T-helper 2 cell (primary cell): ENCODE results near the gene RAD51B.

Experiments
- DNase-seq, 5 experiments: peaks; one replicate each; pipeline versions ENCODE4 v3.0.0 to v3.0.0-alpha.2; 2012 to 2022

RAD51B gene

DNA sequence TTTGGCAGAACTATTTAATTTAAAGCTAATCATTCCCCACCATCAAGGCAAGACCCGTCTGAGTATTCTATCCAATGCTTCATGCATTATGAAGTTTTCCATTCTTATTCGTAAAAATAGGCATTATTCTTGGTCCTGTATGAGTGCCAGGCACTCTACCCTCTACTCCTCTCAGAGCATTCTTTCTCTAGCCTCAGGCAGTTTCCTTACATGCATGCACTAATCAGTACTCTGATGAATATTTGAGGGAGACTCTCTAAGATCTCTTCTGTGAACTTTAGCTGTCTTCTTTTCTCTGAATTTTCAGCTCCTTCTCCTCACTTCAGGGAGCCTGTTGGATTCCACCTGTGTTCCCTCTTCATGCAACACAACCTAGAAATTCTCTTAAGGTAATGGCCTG lies 334.7 kb downstream of the RAD51B start:
- no peak for DNase-seq

- no peak for DNase-seq
Measured at GRCh38 chr14:68157971-68158371, 338.4 kb downstream of the RAD51B start.

DNA sequence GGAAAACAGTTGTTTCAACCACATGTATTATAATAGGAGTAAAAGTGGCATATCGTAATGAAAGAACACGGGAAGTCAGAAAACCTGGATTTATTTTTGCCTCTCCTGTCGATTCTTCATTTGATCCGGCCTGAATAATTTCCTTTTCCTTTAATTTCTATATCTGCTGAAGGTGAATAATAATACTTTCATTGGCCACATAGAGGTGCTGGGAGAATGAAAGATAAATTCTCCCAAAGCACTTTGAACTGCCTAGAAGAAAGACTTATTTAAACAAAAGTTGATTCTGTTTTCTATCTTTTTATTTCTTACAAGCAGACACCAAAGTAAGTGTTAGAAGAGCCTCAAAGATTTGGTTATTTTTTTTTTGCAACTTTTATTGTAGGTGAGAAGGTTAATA lies 339.1 kb downstream of the RAD51B start:
- DNase-seq = no peak

GRCh38 chr14:68159701-68160633 lies 340.4 kb downstream of the RAD51B start:
- no peak for DNase-seq

DNA sequence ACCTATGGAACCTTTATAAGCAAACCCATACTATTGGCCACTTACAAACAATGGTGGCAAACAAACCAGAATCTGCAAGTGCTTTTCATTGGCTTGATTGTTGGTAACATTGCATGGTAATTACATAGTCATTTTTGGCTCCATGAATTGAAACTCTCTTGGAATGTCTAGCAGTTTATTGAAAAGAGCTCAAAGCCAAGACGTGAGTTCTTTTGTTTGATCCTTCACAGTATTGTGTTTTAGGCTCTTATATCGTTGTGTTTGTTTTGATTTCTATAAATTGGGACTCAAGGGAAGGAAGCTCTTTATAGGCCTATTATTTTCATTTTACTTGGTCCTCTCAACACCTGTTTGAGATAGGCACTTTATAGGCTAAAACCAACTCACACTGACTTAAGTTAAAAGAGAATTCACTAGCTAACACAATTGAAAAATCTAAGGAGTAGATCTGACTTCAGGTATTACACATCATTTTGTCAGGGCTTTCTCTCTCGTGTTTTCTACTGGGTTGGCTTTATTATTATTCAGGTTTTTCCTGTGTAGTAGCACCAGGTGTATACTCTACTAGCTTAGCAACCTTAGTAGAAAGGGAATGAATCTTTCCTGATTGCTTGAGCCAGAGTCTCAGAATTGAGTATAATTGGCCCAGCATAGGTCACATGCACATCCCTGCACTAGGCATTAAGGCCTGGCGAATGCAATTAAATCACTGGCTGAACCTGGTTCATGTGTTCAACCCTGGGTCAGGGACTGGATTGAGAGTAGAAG lies 341.4 kb downstream of the RAD51B start:
- DNase-seq = no peak

DNA sequence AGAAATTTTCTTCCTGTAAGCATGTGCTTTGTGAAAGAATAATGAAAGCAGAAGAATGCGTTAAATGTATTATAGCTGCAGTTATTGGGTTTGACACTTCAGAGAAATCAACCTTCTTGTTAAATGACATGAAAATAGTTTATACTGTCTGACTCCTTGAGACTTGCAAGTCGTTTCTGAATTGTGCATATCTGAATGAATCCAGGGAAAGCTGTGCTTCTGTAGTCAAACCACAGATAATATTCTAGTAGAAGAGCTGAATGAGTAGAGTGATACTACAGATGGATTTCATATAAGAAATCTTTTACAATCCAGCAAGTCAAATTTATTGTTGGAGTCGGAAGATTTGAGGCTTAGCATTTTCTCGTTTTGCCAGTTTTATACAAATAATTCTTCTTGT lies 343.3 kb downstream of the RAD51B start:
- no peak for DNase-seq

DNA sequence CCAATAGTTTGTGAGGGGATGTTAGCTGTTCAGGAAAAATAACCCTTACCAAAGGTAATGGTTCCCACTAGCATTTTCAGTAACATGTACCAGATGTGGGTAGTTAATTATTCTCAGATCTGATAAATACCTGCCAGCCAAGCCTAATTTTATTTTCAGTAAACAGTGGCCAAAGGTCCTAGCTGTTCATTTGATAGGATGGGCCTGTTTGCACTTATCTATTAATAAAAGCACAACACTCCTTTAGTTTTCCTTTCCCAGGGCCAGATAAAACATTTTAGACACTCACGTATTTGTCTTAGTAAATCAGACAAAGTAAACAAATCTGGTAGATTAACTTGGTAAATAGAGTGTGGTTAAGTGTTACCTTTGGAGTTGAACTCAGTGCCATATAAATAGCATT lies 345.1 kb downstream of the RAD51B start:
- no peak for DNase-seq

DNA sequence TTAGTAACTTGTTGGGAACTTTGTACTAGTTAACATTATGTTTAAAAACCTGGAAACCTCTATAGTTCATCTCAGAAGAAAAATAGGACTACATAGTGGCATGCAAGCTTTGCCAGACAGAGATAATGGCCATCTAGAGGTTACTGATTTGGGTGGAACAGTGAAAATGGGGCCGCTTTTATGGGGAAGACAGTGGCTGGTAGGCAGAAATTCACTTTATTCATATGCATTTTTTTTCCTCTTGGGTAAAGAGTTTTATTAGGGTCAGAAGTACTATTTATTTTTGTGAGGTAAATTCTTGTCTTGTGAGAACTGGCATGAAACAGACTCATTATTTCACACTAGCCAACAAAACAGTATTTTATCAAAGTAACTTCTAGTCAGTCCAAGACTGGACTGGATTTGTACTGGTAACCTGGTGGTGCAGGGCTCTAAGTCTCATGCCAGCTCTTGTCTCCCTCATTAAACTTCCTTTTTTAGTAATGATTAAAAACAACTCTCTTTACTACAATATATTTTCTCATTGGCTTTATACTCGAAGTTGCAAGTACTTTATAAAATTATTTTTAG lies 345.8 kb downstream of the RAD51B start:
- no peak for DNase-seq

DNA sequence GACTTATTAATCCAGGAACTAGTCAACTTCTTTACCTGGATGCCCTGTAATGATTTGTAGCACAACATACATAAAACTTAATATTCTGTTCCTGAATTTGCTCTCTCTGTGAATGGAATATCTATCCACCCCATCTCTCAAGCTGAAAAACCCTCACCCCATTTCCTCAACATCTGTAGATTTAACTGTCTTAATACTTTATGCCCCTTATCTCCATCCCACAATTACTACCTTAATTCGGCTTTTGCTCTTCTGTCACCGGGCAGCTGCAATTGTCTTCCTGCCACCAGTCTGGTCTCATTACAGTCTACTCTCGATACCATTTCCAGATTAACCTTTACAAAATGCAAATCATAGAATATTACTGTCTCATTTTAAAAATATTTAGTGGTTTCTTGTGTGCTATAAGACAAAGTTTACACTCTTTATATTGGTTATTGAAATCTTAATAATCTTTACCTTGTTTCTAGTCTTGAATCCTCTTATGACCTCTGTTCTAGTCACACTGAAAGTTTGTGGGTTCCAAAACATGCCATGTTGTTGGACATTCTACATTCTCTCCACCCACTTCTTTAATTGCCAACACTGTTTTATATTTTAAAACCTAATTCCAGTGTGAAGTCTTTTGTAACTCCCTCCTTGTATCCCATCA lies 347.3 kb downstream of the RAD51B start:
- DNase-seq = peak in 1 of 5 experiments; percentile 23

DNA sequence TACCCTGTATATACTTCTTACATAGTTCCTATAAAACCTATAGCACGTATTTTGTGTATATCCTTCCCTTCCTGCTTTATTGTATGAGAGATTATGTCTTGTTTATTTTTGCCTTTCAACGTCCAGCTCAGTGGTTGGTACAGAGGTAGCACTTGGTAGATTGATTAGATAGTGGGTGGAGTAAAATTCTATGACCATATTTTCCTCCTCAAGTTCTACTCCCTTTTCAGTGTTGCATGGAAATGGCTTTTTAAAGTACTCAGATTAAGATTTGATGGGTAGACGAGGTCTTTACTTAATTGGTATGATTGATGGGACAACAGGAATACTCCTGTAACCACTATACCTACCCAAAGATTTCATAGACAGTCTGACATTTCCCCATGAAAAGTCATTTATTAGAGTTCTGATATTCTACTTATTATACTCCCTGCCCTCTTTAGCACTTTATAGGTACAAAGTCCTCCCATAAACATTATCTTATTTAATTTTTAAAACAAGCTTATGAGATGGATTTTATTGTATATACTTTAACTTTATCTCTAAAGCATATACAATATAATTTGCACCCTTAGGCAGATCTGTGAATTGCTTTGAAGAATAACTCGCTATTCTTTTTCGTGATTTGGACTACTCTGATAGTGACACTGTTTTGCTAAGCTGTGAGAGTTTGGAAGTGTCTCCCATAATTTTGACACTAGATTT lies 348.0 kb downstream of the RAD51B start:
- no peak for DNase-seq

- DNase-seq = no peak
Measured at GRCh38 chr14:68168460-68169109, 349.0 kb downstream of the RAD51B start.

DNA sequence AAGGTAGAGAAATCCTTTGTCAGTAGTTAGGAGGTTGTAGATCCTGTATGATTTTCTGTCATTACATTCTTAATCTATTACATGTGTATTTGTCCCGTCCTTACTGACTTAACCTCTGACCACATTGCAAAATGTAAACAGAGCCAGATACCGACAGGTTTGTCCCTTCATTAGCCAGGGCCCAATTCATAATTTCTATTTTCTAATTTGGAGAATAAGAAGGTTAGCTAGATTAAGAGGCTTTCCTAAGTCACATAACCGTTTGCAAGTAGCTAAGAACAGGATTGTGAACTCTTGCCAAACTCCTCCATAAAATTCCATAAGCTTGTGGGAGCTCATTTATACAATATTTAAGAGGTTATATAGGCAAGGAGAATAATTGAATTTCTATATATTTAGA lies 352.6 kb downstream of the RAD51B start:
- DNase-seq = no peak

DNA sequence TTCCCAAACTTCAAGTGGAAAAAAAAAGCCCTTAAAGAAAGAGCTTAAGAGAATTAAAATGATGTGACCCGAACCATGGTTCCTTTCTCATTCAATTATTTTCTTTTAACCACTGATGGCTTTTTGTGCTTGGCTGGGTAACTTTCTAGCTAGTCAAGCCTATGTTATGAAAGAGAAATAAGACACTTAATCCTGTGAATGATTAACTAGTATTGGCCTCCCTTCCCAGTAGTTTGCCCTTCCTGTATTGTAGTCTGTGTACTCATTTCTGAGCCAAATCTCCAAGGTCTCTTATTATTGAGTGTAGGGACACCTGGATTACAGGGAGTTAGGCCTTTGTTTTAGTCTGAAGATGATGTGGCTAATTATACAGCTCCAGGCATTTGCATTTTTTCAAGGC lies 353.0 kb downstream of the RAD51B start:
- DNase-seq = no peak

DNA sequence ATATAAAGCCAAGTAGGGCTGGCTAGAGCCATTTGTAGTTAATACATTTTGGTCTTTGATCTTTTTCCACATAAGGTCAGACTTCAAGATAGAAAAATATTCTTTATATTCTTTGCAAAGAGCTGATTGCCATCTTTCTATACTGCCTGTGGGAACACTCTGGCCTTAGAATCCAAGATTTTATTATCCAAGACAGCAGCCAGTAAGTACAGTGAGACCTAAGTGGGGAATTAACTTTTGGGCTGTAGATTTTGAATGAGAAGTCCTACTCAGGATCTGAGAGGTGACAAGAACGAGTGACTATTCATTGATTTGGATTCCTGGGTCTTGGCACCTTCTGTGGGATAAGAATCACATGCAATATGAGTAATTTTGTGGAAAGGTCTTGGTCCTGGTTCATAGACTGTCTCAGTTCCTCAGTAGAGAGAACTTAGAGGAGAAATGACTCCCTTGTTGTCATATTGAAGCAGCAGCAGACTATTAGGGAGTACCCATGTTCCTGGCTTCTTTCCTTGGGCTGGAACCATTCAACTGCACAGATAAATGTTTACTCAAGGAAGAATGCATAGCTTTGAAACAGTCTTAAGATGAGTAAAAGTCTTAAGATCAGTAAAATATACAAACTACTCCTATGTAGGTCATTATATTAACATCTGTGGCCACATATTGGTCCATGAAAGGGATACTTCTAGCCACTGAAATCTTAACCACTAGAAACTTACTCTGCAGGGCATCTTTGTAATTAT lies 353.8 kb downstream of the RAD51B start:
- no peak for DNase-seq

DNA sequence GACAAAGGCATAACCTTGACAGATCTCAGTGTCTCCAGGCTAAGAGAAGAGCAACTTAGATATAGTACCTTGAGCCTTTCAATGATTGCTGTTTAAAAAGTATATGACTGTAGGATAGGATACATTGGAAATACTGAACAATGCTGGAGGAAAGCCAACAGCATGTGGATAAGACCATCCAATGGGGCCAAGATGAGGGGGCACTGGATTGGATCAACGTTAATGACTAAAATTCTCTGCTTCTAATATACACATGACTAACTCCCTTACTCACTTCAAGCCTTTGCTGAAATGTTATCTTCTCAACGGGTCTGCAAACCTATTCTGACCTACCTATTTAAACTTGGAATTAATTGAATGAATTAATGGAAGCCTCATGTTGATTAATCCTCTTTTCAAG lies 354.9 kb downstream of the RAD51B start:
- DNase-seq = no peak

DNA sequence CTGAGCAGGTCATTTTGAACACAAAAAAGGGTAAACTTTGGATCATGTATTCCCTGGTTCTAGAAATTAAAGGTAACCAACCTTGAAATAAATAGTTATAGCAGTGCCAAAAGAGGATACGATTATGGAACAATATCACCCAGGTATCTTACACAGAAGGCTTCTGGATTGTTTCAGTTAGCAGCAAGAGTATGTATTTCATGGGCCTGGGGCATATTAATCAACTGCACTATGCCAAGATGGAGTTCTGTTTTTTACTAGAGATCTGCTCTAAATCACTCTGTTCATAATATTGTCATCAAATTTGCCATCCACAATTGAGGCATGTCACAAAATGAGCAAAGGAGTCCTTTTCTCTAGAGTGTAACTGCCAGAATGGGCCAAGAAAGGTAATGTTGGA lies 357.1 kb downstream of the RAD51B start:
- no peak for DNase-seq

DNA sequence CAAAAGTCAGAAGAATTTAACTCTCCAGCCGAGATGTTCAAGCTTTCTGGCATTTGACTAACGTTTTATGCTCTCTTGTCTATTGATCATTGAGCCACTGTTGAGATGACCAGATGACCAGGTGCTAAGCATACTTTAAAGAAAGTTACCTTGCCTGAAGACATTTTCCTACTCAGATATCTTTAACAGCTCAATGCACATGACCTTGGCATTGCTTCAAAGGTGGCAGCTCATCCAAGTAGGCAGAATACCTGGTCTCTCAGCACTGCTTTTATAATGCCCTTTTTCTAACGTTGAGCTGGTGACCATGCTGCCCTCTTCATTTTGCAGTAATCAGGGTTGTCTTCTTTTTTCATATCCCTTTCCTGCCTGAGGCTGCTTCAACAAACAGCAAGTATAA lies 358.1 kb downstream of the RAD51B start:
- peak in 1 of 5 experiments; percentile 39 for DNase-seq

GRCh38 chr14:68178282-68178681 lies 358.7 kb downstream of the RAD51B start:
- DNase-seq = peak in 1 of 5 experiments; percentile 24

DNA sequence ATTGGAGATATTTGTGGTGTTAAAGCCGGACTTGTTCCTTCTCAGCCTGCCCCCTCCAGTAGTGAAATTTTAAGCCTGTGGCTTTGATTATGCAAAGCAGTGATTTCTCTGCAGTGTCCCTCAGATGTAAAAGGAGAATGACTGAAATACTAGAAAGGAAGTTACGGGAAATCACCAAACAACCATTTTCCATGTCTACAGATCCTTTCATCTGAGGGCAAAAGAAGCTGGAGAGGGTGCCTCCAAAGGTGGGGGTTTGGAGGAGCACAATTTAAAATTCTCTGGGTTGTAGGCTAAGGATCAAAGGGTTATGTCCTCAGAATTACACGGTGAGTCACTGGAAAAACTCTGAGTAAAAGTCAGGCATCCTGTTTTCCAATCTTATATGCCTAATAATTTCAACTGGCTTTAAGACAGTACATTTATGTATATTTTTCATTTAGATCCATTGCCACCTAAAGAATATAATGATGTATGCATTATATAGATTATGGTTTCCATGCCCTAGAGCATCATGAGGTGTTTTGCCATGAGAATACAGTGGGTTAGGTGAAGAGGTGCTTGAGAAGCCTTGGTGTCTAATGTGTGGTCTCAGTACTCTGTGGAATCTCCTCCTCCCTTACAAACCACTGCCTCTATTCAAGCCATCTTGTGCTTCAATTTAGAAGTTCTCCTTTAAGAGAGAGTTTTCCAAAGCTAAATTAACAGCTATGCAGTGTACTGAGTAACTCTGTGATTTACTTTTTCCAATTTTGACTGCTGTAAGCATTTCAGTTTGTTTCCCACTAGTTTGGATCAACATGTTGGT lies 362.1 kb downstream of the RAD51B start:
- peak in 1 of 5 experiments; percentile 40 for DNase-seq

DNA sequence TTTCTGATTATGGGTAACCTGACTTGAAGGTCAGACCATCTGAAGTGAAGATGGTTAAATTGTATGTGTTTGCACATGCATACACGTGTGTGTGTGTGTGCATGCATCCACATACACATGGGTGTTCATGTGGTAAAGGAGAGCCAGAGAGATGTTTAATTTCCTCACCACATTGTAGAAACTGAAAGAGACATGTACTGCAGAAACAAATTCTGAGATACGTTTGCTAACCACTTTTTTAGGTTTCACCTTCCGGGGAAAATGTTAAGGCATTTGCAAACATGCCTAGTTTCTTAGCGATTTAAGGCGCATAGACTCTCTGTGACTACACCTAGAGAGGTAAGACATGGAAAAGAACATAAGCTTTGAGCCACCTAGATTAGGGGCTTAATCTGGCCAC lies 362.9 kb downstream of the RAD51B start:
- DNase-seq = peak in 1 of 5 experiments; percentile 90
